Neural cell (in vitro differentiated cells): ENCODE data around the gene MAEA. TPM values are rescaled to one million over a fixed set of nuclear protein-coding genes. Genes with fewer than 3 reads are reported as not detected.

Source experiments
- H2AFZ ChIP-seq: fragments of 200-600, 300-800 bp; sonication (generic), shearing (Covaris generic); 2 replicates; pipeline ENCODE4 v1.6.0; 2014; ENCODE audit warnings: low read depth, mild to moderate bottlenecking, antibody characterized with exemption, low read length, moderate library complexity
- H3F3A ChIP-seq: fragments of 200-600 bp; shearing (Covaris generic); 2 replicates; pipeline ENCODE4 v1.6.1; 2016; ENCODE audit warnings: mild to moderate bottlenecking, moderate library complexity, mixed read lengths, antibody characterized with exemption, low read length; ENCODE audit not compliant: insufficient read depth, poor library complexity, severe bottlenecking
- H3K27ac ChIP-seq: fragments of 200-600, 300-800 bp; sonication (generic), shearing (Covaris generic); 2 replicates; pipeline ENCODE4 v1.5.1; 2014; ENCODE audit warnings: mild to moderate bottlenecking, low read length, moderate library complexity
- H3K27me3 ChIP-seq: fragments of 300-800, 200-600 bp; sonication (generic), shearing (Covaris generic); 2 replicates; pipeline ENCODE4 v1.6.0; 2014; ENCODE audit warnings: mild to moderate bottlenecking, low read depth, low read length, moderate library complexity; ENCODE audit not compliant: insufficient read depth
- H3K36me3 ChIP-seq: fragments of 300-800, 200-600 bp; sonication (generic), shearing (Covaris generic); 2 replicates; pipeline ENCODE4 v1.5.1; 2014; ENCODE audit warnings: mild to moderate bottlenecking, antibody characterized with exemption, low read length, moderate library complexity; ENCODE audit not compliant: insufficient read depth
- H3K4me2 ChIP-seq: fragments of 300-800, 200-600 bp; sonication (generic), shearing (Covaris generic); 2 replicates; pipeline ENCODE4 v1.6.0; 2014; ENCODE audit warnings: mild to moderate bottlenecking, low read length
- H3K4me3 ChIP-seq: fragments of 300-800, 200-600 bp; sonication (generic), shearing (Covaris generic); 2 replicates; pipeline ENCODE4 v1.5.1; 2014; ENCODE audit warnings: mild to moderate bottlenecking, low read length, moderate library complexity
- H3K79me2 ChIP-seq: fragments of 200-600 bp; shearing (Covaris generic); replicated peaks from 2 replicates; pipeline ENCODE4 v1.6.0; 2014; ENCODE audit warnings: mild to moderate bottlenecking, low read length, moderate library complexity; ENCODE audit not compliant: insufficient read depth
- H3K9ac ChIP-seq: fragments of 300-800, 200-600 bp; sonication (generic), shearing (Covaris generic); 2 replicates; pipeline ENCODE4 v1.6.1; 2016; ENCODE audit warnings: mild to moderate bottlenecking, low read length, mixed read lengths
- H3K9me2 ChIP-seq: fragments of 200-600 bp; shearing (Covaris generic); 2 replicates; pipeline ENCODE4 v1.6.1; 2016; ENCODE audit warnings: mild to moderate bottlenecking, low read length, mixed read lengths; ENCODE audit not compliant: insufficient read depth
- H3K9me3 ChIP-seq: fragments of 200-600, 300-800 bp; sonication (generic), shearing (Covaris generic); 2 replicates; pipeline ENCODE4 v1.6.1; 2016; ENCODE audit warnings: mild to moderate bottlenecking, mixed run types, low read length, moderate library complexity, mixed read lengths
- H4K20me1 ChIP-seq: fragments of 200-600 bp; shearing (Covaris generic); 2 replicates; pipeline ENCODE4 v1.6.1; 2016; ENCODE audit warnings: mild to moderate bottlenecking, mixed run types; ENCODE audit not compliant: insufficient read depth
- EP300 ChIP-seq: fragments of 450-650 bp; conservative IDR thresholded peaks from 2 replicates; pipeline ENCODE4 v1.6.1; 2014; ENCODE audit warnings: antibody characterized with exemption, mild to moderate bottlenecking, moderate library complexity; ENCODE audit not compliant: poor library complexity, severe bottlenecking
- EZH2 ChIP-seq: fragments of 200-600, 300-800 bp; shearing (Covaris generic), sonication (generic); IDR thresholded peaks from 2 replicates; pipeline ENCODE4 v1.6.1; 2014; ENCODE audit warnings: antibody characterized with exemption, low read length, borderline replicate concordance, mild to moderate bottlenecking; ENCODE audit not compliant: insufficient read depth, poor library complexity, severe bottlenecking
- MXI1 ChIP-seq: fragments of 450-650 bp; conservative IDR thresholded peaks from 2 replicates; pipeline ENCODE4 v1.6.1; 2014; ENCODE audit warnings: antibody characterized with exemption, mild to moderate bottlenecking; ENCODE audit not compliant: poor library complexity, severe bottlenecking
- POLR2AphosphoS5 ChIP-seq: IDR thresholded peaks from 2 replicates; pipeline ENCODE4 v1.6.1; 2012
- RAD21 ChIP-seq: fragments of 450-650 bp; conservative IDR thresholded peaks from 2 replicates; pipeline ENCODE4 v1.6.1; 2014; ENCODE audit warnings: antibody characterized with exemption, mild to moderate bottlenecking, moderate library complexity
- REST ChIP-seq: IDR thresholded peaks from 2 replicates; pipeline ENCODE4 v1.6.1; 2012; ENCODE audit warnings: borderline replicate concordance
- SMC3 ChIP-seq: fragments of 450-650 bp; conservative IDR thresholded peaks from 2 replicates; pipeline ENCODE4 v1.6.1; 2014; ENCODE audit warnings: antibody characterized with exemption, mild to moderate bottlenecking, moderate library complexity; ENCODE audit not compliant: poor library complexity
- TAF1 ChIP-seq: IDR thresholded peaks from 2 replicates; pipeline ENCODE4 v1.6.1; 2012; ENCODE audit warnings: low read depth
- polyA plus RNA-seq: library from polyadenylated mRNA; depleted of rRNA; stranded (reverse); fragments of >200 nt; gene quantifications from 2 replicates; pipeline ENCODE4 v1.2.3, GENCODE V29; 2014
- TF ChIP-seq, protein P1 (sequence below): fragments of 450-650 bp; IDR thresholded peaks from 2 replicates; pipeline ENCODE4 v1.5.1; 2014; ENCODE audit warnings: antibody characterized with exemption, mild to moderate bottlenecking, moderate library complexity; ENCODE audit not compliant: poor library complexity, severe bottlenecking

The MAEA gene
- polyA plus RNA-seq, 1 donor from 2014 or later: 106 TPM

DNA sequence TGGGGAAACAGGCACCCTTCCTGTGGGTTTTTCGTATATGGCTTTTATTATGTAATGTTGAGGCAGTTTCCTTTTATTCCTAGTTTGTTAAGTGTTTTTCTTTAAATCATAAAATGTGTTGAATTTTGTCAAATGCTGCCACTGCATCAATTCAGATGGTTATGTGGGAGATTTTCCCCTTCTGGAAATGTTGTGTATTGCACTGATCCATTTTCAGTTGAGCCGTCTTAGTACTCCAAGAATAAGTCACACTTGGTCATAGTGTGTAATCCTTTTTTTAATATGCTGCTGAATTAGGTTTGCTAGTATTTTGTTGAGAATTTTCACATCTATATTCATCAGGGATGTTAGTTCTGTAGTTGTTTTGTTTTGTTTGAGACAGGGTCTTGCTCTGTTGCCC lies 31.2 kb upstream of the MAEA start:
- no peak overlapping the region for H3K27ac ChIP-seq
- H4K20me1 ChIP-seq: no peaks in the 10 kb centered on the region
- H3K9me2 ChIP-seq: no peaks in the 10 kb centered on the region
- no peaks in the 10 kb centered on the region for H3K79me2 ChIP-seq
- no peak overlapping the region for H3K9ac ChIP-seq
- no peak overlapping the region for H3K4me2 ChIP-seq
- H3K27me3 ChIP-seq: no peaks in the 10 kb centered on the region
- H3K9me3 ChIP-seq: peaks cover 5% of the 10 kb centered on the region
- no peaks in the 10 kb centered on the region for H3K36me3 ChIP-seq
- H3K4me3 ChIP-seq: no peak overlapping the region
- TF ChIP-seq SMC3 (no peak), EZH2 (no peak), EP300 (no peak)
- H2AFZ ChIP-seq: no peak overlapping the region
- H3F3A ChIP-seq: no peaks in the 10 kb centered on the region

- Histone ChIP-seq H3K36me3 (no peaks in the 10 kb centered on the region), H3K9me3 (no peaks in the 10 kb centered on the region), H3K4me3 (no peak overlapping the region), H3K9ac (no peak overlapping the region), H3K27me3 (no peaks in the 10 kb centered on the region), H3F3A (no peaks in the 10 kb centered on the region), H2AFZ (no peak overlapping the region), H3K9me2 (no peaks in the 10 kb centered on the region), H3K4me2 (no peak overlapping the region), H3K79me2 (no peaks in the 10 kb centered on the region), H4K20me1 (no peaks in the 10 kb centered on the region), H3K27ac (no peak overlapping the region)
- no peak for TF ChIP-seq POLR2AphosphoS5
- no peak for TF ChIP-seq RAD21
- TF ChIP-seq EZH2: no peak
- TF ChIP-seq REST: no peak
- no peak for TF ChIP-seq EP300
- TF ChIP-seq, protein P1, sequence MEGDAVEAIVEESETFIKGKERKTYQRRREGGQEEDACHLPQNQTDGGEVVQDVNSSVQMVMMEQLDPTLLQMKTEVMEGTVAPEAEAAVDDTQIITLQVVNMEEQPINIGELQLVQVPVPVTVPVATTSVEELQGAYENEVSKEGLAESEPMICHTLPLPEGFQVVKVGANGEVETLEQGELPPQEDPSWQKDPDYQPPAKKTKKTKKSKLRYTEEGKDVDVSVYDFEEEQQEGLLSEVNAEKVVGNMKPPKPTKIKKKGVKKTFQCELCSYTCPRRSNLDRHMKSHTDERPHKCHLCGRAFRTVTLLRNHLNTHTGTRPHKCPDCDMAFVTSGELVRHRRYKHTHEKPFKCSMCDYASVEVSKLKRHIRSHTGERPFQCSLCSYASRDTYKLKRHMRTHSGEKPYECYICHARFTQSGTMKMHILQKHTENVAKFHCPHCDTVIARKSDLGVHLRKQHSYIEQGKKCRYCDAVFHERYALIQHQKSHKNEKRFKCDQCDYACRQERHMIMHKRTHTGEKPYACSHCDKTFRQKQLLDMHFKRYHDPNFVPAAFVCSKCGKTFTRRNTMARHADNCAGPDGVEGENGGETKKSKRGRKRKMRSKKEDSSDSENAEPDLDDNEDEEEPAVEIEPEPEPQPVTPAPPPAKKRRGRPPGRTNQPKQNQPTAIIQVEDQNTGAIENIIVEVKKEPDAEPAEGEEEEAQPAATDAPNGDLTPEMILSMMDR: no peak
- no peak for TF ChIP-seq MXI1
- TF ChIP-seq TAF1: no peak
- no peak for TF ChIP-seq SMC3
Measured at GRCh38 chr4:1259966-1260365, 29.7 kb upstream of the MAEA start.
